GM10266 (cell line): Measurements from ENCODE around the gene MYMX.

Experiments
- DNase-seq: peaks from one replicate; pipeline ENCODE4 v3.0.0; 2012; ENCODE audit errors: extremely low spot score
- TF ChIP-seq, protein P1 (sequence below): IDR thresholded peaks from 2 replicates; pipeline ENCODE4 v1.5.1; 2012; ENCODE audit warnings: mild to moderate bottlenecking, low read depth; ENCODE audit not compliant: control insufficient read depth, insufficient read depth; ENCODE audit errors: missing control alignments

MYMX gene

DNA sequence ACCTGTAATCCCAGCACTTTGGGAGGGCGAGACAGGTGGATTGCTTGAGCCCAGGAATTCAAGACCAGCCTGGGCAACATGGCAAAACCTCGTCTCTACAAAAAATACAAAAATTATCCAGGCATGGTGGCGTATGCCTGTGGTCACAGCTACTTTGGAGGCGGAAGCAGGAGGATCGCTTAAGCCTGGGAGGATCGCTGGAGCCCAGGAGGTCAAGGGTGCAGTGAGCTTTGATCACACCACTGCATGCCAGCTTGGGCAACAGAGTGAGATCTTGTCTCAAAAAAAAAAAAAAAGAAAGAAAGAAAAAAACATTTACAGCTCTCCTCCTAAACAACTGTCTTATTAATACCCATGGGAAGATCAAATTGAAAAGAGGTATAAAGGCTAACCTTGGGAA, 8.8 kb upstream of the MYMX start:
- TF ChIP-seq, protein P1, sequence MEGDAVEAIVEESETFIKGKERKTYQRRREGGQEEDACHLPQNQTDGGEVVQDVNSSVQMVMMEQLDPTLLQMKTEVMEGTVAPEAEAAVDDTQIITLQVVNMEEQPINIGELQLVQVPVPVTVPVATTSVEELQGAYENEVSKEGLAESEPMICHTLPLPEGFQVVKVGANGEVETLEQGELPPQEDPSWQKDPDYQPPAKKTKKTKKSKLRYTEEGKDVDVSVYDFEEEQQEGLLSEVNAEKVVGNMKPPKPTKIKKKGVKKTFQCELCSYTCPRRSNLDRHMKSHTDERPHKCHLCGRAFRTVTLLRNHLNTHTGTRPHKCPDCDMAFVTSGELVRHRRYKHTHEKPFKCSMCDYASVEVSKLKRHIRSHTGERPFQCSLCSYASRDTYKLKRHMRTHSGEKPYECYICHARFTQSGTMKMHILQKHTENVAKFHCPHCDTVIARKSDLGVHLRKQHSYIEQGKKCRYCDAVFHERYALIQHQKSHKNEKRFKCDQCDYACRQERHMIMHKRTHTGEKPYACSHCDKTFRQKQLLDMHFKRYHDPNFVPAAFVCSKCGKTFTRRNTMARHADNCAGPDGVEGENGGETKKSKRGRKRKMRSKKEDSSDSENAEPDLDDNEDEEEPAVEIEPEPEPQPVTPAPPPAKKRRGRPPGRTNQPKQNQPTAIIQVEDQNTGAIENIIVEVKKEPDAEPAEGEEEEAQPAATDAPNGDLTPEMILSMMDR, result no peak
- no peak for DNase-seq

DNA sequence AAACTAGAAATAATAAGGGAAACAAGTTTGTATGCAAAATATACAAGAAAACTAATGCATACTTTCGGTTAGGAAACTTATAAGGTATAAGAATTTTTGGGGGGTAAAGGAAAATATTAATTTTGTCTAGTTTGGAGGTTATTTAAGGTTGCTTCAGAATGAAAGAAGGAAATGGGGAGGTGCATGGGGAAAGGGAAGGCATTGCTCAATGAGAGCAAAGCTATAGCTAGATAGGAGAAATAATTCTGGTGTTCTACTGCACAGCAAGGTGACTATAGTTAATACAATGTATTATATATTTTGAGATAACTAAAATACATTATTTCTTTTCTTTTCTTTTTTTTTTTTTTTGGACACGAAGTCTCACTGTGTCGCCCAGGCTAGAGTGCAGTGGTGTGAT, 5.4 kb upstream of the MYMX start:
- TF ChIP-seq, protein P1, result no peak
- DNase-seq, result no peak

DNA sequence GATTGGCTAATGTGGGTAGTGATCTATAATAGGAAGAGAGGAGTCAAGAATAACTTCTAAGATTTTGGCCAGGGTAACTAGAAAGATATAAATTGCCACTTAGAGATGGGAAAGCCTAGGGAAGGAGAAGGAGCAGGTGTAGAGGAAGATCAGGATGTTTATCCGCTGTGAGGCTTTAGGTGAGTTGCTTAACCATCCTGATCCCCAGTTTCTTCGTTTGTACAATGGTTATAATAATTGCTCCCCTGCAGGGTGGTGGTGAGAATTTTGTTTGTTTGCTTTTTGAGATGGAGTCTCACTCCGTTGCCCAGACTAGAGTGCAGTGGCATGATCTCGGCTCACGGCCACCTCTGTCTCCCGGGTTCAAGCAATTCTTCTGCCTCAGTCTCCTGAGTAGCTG, 2.4 kb upstream of the MYMX start:
- TF ChIP-seq, protein P1, result no peak
- DNase-seq, result no peak

DNA sequence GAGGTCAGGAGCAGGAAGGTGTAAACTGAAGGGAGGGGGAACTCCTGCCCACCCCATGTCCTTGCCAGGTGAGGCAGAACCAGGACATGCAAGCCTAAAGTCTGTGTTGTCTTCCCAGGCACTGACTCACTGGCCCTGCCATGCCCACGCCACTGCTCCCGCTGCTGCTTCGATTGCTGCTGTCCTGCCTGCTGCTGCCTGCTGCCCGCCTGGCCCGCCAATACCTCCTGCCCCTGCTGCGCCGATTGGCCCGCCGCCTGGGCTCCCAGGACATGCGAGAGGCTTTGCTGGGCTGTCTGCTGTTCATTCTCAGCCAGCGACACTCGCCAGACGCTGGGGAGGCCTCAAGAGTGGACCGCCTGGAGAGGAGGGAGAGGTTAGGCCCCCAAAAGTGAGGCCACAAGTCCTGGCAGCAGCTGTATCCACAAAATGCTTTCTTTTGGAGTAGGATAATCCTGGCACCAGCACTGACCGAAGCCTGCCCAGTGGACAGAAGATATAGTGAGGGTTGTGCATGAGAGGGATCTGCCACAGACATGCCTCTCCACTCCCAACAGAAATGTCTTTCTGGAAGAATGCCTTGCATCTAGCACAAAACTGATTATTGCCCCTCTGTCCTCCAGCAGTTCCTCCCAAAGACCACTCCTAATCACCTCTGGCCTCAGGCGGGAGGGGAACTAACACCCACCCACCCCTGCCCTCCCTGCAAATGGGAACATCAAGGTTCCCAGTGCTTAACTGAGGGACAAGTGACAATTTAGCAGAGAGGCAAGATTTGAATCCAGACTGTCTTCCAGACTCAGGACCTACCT, 812 bp downstream of the MYMX start:
- TF ChIP-seq, protein P1, result no peak
- no peak for DNase-seq

DNA sequence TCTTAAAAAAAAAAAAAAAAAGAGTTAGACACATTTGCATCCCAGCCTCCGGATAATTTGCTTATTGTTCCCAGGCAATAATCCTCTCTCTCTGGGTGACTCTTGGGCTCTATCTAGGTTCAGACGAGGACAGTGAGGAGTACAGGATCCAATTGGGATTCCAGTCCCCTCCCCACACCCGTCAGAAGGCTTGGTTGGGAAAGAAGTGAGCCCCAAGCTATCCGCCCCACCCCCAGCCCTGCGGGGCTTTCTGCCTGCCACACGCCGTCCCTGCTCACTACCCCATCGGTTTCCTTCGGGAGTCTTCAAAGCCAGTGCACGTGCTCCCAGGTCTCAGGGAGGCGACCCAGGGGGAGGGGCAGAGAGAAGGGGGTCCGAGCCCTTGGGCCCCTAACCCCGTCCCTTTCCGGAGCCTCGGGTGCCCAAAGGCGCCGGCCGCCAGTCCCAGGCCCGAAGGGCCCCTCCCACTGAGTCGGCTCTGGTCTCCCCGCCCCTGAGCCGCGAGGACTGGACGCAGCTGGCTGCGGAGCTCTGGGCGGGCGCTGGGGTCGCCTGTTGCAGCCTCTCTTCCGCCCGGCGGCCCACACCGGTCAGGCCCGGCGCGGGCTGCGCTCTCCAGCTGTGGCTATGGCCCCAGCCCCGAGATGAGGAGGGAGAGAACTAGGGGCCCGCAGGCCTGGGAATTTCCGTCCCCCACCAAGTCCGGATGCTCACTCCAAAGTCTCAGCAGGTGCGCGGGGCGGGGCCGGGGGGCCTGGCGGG, 2.5 kb downstream of the MYMX start:
- DNase-seq, result peak; percentile 88
- TF ChIP-seq, protein P1, result no peak

DNA sequence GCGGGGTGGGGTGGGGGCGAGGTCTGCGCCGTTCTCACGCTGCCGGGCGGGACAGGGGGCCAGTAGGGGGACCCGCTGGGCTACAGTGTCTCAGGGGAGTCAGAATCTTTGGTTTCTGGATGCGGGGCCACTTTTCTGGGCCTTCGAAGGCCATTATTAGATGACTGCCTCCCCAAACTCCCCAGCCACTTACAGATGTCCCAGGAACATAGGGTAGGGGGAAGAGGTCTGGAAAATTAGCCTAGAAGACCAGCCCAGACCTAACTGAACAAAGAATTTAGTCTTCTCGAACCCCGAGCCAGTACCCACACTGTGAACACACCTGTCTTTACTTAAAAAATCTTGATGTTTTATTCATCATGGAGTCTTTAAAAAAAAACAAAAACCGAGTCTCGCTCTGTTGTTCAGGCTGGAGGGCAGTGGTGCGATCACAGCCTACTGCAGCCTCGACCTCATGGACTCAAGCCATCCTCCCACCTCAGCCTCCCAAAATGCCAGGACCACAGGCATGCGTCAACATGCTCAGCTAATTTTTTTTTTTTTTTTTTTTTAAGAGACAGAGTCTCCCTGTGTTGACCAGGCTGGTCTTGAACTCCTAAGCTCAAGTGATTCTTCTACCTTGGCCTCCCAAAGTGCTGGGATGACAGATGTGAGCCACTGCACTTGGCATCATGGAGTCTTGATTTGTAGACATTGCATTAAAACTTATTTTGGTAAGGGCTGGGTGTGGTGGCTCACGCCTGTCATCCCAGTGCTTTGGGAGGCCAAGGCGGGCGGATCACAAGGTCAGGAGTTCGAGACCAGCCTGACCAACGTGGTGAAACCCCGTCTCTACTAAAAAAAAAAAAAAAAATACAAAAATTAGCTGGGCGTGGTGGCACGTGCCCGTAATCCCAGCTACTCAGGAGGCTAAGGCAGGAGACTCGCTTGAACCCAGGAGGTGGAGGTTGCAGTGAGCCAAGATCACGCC, 3.4 kb downstream of the MYMX start:
- no peak for DNase-seq
- TF ChIP-seq, protein P1, result no peak
